ENCODE data around the gene SMARCA2. TPM values are rescaled to one million over a fixed set of nuclear protein-coding genes. Genes with fewer than 3 reads are reported as not detected.

Gene SMARCA2
- total RNA-seq, 6 experiments from 2014 or later: 73.2 to 113 (median 96.6) TPM

GRCh38 chr9:2085716-2086115, 70.6 kb downstream of the SMARCA2 start:
- no peak for TF ChIP-seq CTCF (IDR thresholded peaks at IDR 0.05)
- H3K27me3 Mint-ChIP-seq (ENCODE audit: insufficient read depth): no peaks in the 10 kb centered on the region
- H3K4me3 Mint-ChIP-seq: no peak overlapping the region
- DNase-seq: no peak
- H3K27ac Mint-ChIP-seq: peak overlapping the region; percentile 27; the same call in 1 of the 2 replicates
- peaks cover 33% of the 10 kb centered on the region for H3K36me3 Mint-ChIP-seq (ENCODE audit: low read depth)
- H3K9me3 Mint-ChIP-seq: no peaks in the 10 kb centered on the region
- H3K4me1 Mint-ChIP-seq (ENCODE audit: low read depth): peaks cover 29% of the 10 kb centered on the region

GRCh38 chr9:2086116-2086515, 71.0 kb downstream of the SMARCA2 start:
- Mint-ChIP-seq H3K4me3 (no peak overlapping the region), H3K27ac (peak overlapping the region; percentile 27; the same call in 1 of the 2 replicates), H3K27me3 (ENCODE audit: insufficient read depth) (no peaks in the 10 kb centered on the region), H3K36me3 (ENCODE audit: low read depth) (peaks cover 36% of the 10 kb centered on the region), H3K4me1 (ENCODE audit: low read depth) (peaks cover 29% of the 10 kb centered on the region), H3K9me3 (no peaks in the 10 kb centered on the region)
- TF ChIP-seq CTCF (IDR thresholded peaks at IDR 0.05): no peak
- no peak for DNase-seq

- peaks cover 33% of the 10 kb centered on the region for H3K36me3 Mint-ChIP-seq (ENCODE audit: low read depth)
- no peaks in the 10 kb centered on the region for H3K27me3 Mint-ChIP-seq (ENCODE audit: insufficient read depth)
- H3K27ac Mint-ChIP-seq: no peak overlapping the region
- no peak for TF ChIP-seq CTCF (IDR thresholded peaks at IDR 0.05)
- H3K4me3 Mint-ChIP-seq: no peak overlapping the region
- no peaks in the 10 kb centered on the region for H3K9me3 Mint-ChIP-seq
- peaks cover 24% of the 10 kb centered on the region for H3K4me1 Mint-ChIP-seq (ENCODE audit: low read depth)
- DNase-seq: no peak
Observed at GRCh38 chr9:2086971-2087370, 71.8 kb downstream of the SMARCA2 start.

- no peak overlapping the region for H3K27ac Mint-ChIP-seq
- TF ChIP-seq CTCF (IDR thresholded peaks at IDR 0.05): peak; percentile 90
- H3K4me3 Mint-ChIP-seq: no peak overlapping the region
- no peaks in the 10 kb centered on the region for H3K9me3 Mint-ChIP-seq
- peak; percentile 66 for DNase-seq
- peaks cover 21% of the 10 kb centered on the region for H3K4me1 Mint-ChIP-seq (ENCODE audit: low read depth)
- peaks cover 33% of the 10 kb centered on the region for H3K36me3 Mint-ChIP-seq (ENCODE audit: low read depth)
- H3K27me3 Mint-ChIP-seq (ENCODE audit: insufficient read depth): no peaks in the 10 kb centered on the region
Observed at GRCh38 chr9:2087500-2088313, 72.6 kb downstream of the SMARCA2 start.

- H3K27me3 Mint-ChIP-seq (ENCODE audit: insufficient read depth): no peaks in the 10 kb centered on the region; the same call in 1 of the 2 replicates
- no peak for TF ChIP-seq CTCF (IDR thresholded peaks at IDR 0.05)
- H3K4me1 Mint-ChIP-seq (ENCODE audit: low read depth): peaks cover 18% of the 10 kb centered on the region
- peak; percentile 70 for DNase-seq
- peak overlapping the region; percentile 57 for H3K27ac Mint-ChIP-seq
- no peaks in the 10 kb centered on the region for H3K9me3 Mint-ChIP-seq
- peaks cover 38% of the 10 kb centered on the region for H3K36me3 Mint-ChIP-seq (ENCODE audit: low read depth)
- no peak overlapping the region for H3K4me3 Mint-ChIP-seq
Observed at GRCh38 chr9:2093920-2094597, 78.9 kb downstream of the SMARCA2 start.

Measured in HFFc6 (cell line).